ENCODE data around the gene PTGIR.

DNA sequence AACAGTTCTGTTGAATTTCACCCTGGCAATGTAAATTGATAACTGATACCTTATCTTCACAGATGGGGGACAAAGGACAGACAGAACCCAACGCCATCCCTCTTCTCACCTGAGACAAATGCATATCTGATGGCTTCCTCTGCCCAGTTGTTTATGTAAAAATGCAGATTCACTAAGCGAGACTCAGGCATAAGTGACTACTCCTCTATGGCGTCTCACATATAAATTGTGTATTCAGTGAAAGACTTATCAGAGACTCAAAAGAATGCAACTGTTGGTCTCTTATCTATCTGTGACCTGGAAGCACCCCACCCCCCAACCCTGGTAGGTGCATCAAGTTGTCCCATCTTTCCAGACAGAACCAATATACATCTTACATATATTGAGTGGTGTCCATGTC lies 37.0 kb downstream of the PTGIR start:
- TF ChIP-seq EZH2phosphoT487 (IDR thresholded peaks at IDR 0.05; ENCODE audit: low read depth, severe bottlenecking, unreplicated experiment): no peak
- no peak for TF ChIP-seq EZH2 (IDR thresholded peaks at IDR 0.05; ENCODE audit: borderline replicate concordance)
